Gastrocnemius medialis (tissue), 4 donors: ENCODE results near the gene GPR153.

Source experiments
- POLR2A ChIP-seq, 2 donors: fragments of 450-650 bp; IDR thresholded peaks; one replicate each; pipeline ENCODE4 v1.6.1; 2017; ENCODE audit warnings: antibody characterized with exemption in 2 of 2, mild to moderate bottlenecking in 2 of 2, moderate library complexity in 2 of 2
- TF ChIP-seq, protein P1 (sequence below), 5 experiments: fragments of 450-650 bp in 3 of 5; fragments of 200-600 bp in 2 of 5; sonication (generic) in 2 of 5; IDR thresholded peaks in 4 of 5; conservative IDR thresholded peaks in 1 of 5; 1 replicate in 4 of 5; 2 replicates in 1 of 5; pipeline ENCODE4 v1.5.1; 2016 to 2019; ENCODE audit warnings: antibody characterized with exemption in 5 of 5, mild to moderate bottlenecking in 3 of 5, moderate library complexity in 3 of 5

DNA sequence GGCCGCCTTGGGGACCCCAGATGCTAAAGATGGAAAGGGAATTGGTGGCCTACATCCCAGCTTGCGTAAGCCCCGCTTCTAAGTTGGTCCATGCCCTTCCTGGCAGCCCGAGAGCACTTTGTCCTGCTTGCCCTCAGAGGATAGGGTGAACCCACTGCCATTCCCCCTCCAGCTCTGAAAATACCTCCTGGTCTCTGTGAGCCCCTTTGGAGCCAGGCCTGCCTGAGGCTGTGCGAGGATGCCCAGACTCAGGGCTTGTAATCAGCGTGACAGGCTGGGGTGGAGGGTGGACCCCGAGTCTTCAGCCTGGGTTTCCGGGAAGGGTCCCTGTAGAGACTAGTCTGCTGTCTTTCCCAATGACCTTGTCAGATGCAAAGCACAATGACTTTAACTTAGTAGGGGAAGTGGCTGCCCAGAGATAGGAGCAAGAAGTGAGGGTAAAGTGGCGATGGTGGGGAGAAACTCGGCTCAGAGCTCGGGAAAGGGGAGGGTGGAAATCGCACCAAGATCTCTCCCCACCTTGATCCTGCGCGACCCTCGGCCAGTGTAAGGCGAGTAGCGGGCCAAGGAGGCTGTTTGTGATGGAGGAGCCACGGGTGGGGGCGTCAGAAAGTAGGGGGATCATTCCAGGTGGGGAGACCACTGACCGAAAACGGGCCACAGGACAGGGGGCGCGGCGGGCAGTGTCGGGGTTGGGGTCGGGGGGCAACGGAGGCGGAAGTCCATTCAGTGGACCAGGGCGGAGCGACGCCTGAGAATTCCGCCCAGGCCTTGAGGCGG, 19.6 kb downstream of the GPR153 start:
- TF ChIP-seq, protein P1, sequence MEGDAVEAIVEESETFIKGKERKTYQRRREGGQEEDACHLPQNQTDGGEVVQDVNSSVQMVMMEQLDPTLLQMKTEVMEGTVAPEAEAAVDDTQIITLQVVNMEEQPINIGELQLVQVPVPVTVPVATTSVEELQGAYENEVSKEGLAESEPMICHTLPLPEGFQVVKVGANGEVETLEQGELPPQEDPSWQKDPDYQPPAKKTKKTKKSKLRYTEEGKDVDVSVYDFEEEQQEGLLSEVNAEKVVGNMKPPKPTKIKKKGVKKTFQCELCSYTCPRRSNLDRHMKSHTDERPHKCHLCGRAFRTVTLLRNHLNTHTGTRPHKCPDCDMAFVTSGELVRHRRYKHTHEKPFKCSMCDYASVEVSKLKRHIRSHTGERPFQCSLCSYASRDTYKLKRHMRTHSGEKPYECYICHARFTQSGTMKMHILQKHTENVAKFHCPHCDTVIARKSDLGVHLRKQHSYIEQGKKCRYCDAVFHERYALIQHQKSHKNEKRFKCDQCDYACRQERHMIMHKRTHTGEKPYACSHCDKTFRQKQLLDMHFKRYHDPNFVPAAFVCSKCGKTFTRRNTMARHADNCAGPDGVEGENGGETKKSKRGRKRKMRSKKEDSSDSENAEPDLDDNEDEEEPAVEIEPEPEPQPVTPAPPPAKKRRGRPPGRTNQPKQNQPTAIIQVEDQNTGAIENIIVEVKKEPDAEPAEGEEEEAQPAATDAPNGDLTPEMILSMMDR (IDR thresholded peaks at IDR 0.05 in 4 of 5, conservative IDR thresholded peaks at IDR 0.05 in 1 of 5) = no peak
- TF ChIP-seq POLR2A (IDR thresholded peaks at IDR 0.05) = no peak
